Neural cell (in vitro differentiated cells): ENCODE results near the gene FILIP1L. TPM values are rescaled to one million over a fixed set of nuclear protein-coding genes. Genes with fewer than 3 reads are reported as not detected.

ENCODE experiments used
- H2AFZ ChIP-seq: fragments of 200-600, 300-800 bp; sonication (generic), shearing (Covaris generic); 2 replicates; pipeline ENCODE4 v1.6.0; 2014; ENCODE audit warnings: low read depth, mild to moderate bottlenecking, antibody characterized with exemption, low read length, moderate library complexity
- H3F3A ChIP-seq: fragments of 200-600 bp; shearing (Covaris generic); 2 replicates; pipeline ENCODE4 v1.6.1; 2016; ENCODE audit warnings: mild to moderate bottlenecking, moderate library complexity, mixed read lengths, antibody characterized with exemption, low read length; ENCODE audit not compliant: insufficient read depth, poor library complexity, severe bottlenecking
- H3K27ac ChIP-seq: fragments of 200-600, 300-800 bp; sonication (generic), shearing (Covaris generic); 2 replicates; pipeline ENCODE4 v1.5.1; 2014; ENCODE audit warnings: mild to moderate bottlenecking, low read length, moderate library complexity
- H3K27me3 ChIP-seq: fragments of 300-800, 200-600 bp; sonication (generic), shearing (Covaris generic); 2 replicates; pipeline ENCODE4 v1.6.0; 2014; ENCODE audit warnings: mild to moderate bottlenecking, low read depth, low read length, moderate library complexity; ENCODE audit not compliant: insufficient read depth
- H3K36me3 ChIP-seq: fragments of 300-800, 200-600 bp; sonication (generic), shearing (Covaris generic); 2 replicates; pipeline ENCODE4 v1.5.1; 2014; ENCODE audit warnings: mild to moderate bottlenecking, antibody characterized with exemption, low read length, moderate library complexity; ENCODE audit not compliant: insufficient read depth
- H3K4me2 ChIP-seq: fragments of 300-800, 200-600 bp; sonication (generic), shearing (Covaris generic); 2 replicates; pipeline ENCODE4 v1.6.0; 2014; ENCODE audit warnings: mild to moderate bottlenecking, low read length
- H3K4me3 ChIP-seq: fragments of 300-800, 200-600 bp; sonication (generic), shearing (Covaris generic); 2 replicates; pipeline ENCODE4 v1.5.1; 2014; ENCODE audit warnings: mild to moderate bottlenecking, low read length, moderate library complexity
- H3K79me2 ChIP-seq: fragments of 200-600 bp; shearing (Covaris generic); replicated peaks from 2 replicates; pipeline ENCODE4 v1.6.0; 2014; ENCODE audit warnings: mild to moderate bottlenecking, low read length, moderate library complexity; ENCODE audit not compliant: insufficient read depth
- H3K9ac ChIP-seq: fragments of 300-800, 200-600 bp; sonication (generic), shearing (Covaris generic); 2 replicates; pipeline ENCODE4 v1.6.1; 2016; ENCODE audit warnings: mild to moderate bottlenecking, low read length, mixed read lengths
- H3K9me2 ChIP-seq: fragments of 200-600 bp; shearing (Covaris generic); 2 replicates; pipeline ENCODE4 v1.6.1; 2016; ENCODE audit warnings: mild to moderate bottlenecking, low read length, mixed read lengths; ENCODE audit not compliant: insufficient read depth
- H3K9me3 ChIP-seq: fragments of 200-600, 300-800 bp; sonication (generic), shearing (Covaris generic); 2 replicates; pipeline ENCODE4 v1.6.1; 2016; ENCODE audit warnings: mild to moderate bottlenecking, mixed run types, low read length, moderate library complexity, mixed read lengths
- H4K20me1 ChIP-seq: fragments of 200-600 bp; shearing (Covaris generic); 2 replicates; pipeline ENCODE4 v1.6.1; 2016; ENCODE audit warnings: mild to moderate bottlenecking, mixed run types; ENCODE audit not compliant: insufficient read depth
- CTCF ChIP-seq: fragments of 450-650 bp; IDR thresholded peaks from 2 replicates; pipeline ENCODE4 v1.5.1; 2014; ENCODE audit warnings: antibody characterized with exemption, mild to moderate bottlenecking, moderate library complexity; ENCODE audit not compliant: poor library complexity, severe bottlenecking
- EP300 ChIP-seq: fragments of 450-650 bp; conservative IDR thresholded peaks from 2 replicates; pipeline ENCODE4 v1.6.1; 2014; ENCODE audit warnings: antibody characterized with exemption, mild to moderate bottlenecking, moderate library complexity; ENCODE audit not compliant: poor library complexity, severe bottlenecking
- EZH2 ChIP-seq: fragments of 200-600, 300-800 bp; shearing (Covaris generic), sonication (generic); IDR thresholded peaks from 2 replicates; pipeline ENCODE4 v1.6.1; 2014; ENCODE audit warnings: antibody characterized with exemption, low read length, borderline replicate concordance, mild to moderate bottlenecking; ENCODE audit not compliant: insufficient read depth, poor library complexity, severe bottlenecking
- MXI1 ChIP-seq: fragments of 450-650 bp; conservative IDR thresholded peaks from 2 replicates; pipeline ENCODE4 v1.6.1; 2014; ENCODE audit warnings: antibody characterized with exemption, mild to moderate bottlenecking; ENCODE audit not compliant: poor library complexity, severe bottlenecking
- POLR2AphosphoS5 ChIP-seq: IDR thresholded peaks from 2 replicates; pipeline ENCODE4 v1.6.1; 2012
- RAD21 ChIP-seq: fragments of 450-650 bp; conservative IDR thresholded peaks from 2 replicates; pipeline ENCODE4 v1.6.1; 2014; ENCODE audit warnings: antibody characterized with exemption, mild to moderate bottlenecking, moderate library complexity
- REST ChIP-seq: IDR thresholded peaks from 2 replicates; pipeline ENCODE4 v1.6.1; 2012; ENCODE audit warnings: borderline replicate concordance
- SMC3 ChIP-seq: fragments of 450-650 bp; conservative IDR thresholded peaks from 2 replicates; pipeline ENCODE4 v1.6.1; 2014; ENCODE audit warnings: antibody characterized with exemption, mild to moderate bottlenecking, moderate library complexity; ENCODE audit not compliant: poor library complexity
- TAF1 ChIP-seq: IDR thresholded peaks from 2 replicates; pipeline ENCODE4 v1.6.1; 2012; ENCODE audit warnings: low read depth
- polyA plus RNA-seq: library from polyadenylated mRNA; depleted of rRNA; stranded (reverse); fragments of >200 nt; gene quantifications from 2 replicates; pipeline ENCODE4 v1.2.3, GENCODE V29; 2014

FILIP1L gene
- polyA plus RNA-seq, 1 donor from 2014 or later, result 0.27 TPM

- Histone ChIP-seq H3K79me2 (no peaks in the 10 kb centered on the region), H3K4me2 (no peak overlapping the region), H2AFZ (no peak overlapping the region), H4K20me1 (no peaks in the 10 kb centered on the region), H3K9me3 (no peaks in the 10 kb centered on the region), H3K36me3 (no peaks in the 10 kb centered on the region), H3K4me3 (no peak overlapping the region), H3K9ac (no peak overlapping the region), H3K27ac (no peak overlapping the region), H3K9me2 (no peaks in the 10 kb centered on the region), H3F3A (no peaks in the 10 kb centered on the region), H3K27me3 (no peaks in the 10 kb centered on the region)
- TF ChIP-seq EZH2 (no peak), MXI1 (no peak), CTCF (no peak), SMC3 (no peak), RAD21 (no peak), POLR2AphosphoS5 (no peak), REST (no peak), TAF1 (no peak), EP300 (no peak)
These were observed 80.3 kb downstream of the FILIP1L start for GRCh38 chr3:100033903-100034471.

GRCh38 chr3:100033184-100033583 is 81.1 kb downstream of the FILIP1L start:
- Histone ChIP-seq H3K4me2 (no peak overlapping the region), H3K27ac (no peak overlapping the region), H4K20me1 (no peaks in the 10 kb centered on the region), H3K9me3 (no peaks in the 10 kb centered on the region), H3K9me2 (no peaks in the 10 kb centered on the region), H3K36me3 (no peaks in the 10 kb centered on the region), H3K79me2 (no peaks in the 10 kb centered on the region), H3K9ac (no peak overlapping the region), H3K4me3 (no peak overlapping the region), H3F3A (no peaks in the 10 kb centered on the region), H2AFZ (no peak overlapping the region), H3K27me3 (no peaks in the 10 kb centered on the region)
- TF ChIP-seq REST (no peak), EZH2 (no peak), MXI1 (no peak), SMC3 (no peak), CTCF (no peak), RAD21 (no peak), TAF1 (no peak)
